Left hindlimb (tissue), 1 donor: Measurements from ENCODE around the gene TRIM28.
"Not testable (repeated sequence)": the region's sequence is repeated elsewhere in the genome, so short reads cannot be mapped to it uniquely, and the experiment has no call there.

Source experiments
- DNase-seq: peaks from one replicate; pipeline ENCODE4 v3.0.0-alpha.2; 2018

TRIM28 gene

GRCh38 chr19:58519355-58520256 lies 24.3 kb upstream of the TRIM28 start, which contains the start of gene ZBTB45:
ZBTB45 (minus strand) TSS chr19:58519810; CDS start chr19:58517673, 2,137 bp downstream.
- DNase-seq = peak; percentile 97

GRCh38 chr19:58520257-58520599 lies 23.6 kb upstream of the TRIM28 start:
- no peak for DNase-seq

GRCh38 chr19:58521651-58522050 lies 22.2 kb upstream of the TRIM28 start:
- no peak for DNase-seq

GRCh38 chr19:58522709-58523108 lies 21.2 kb upstream of the TRIM28 start:
- no peak for DNase-seq

GRCh38 chr19:58529405-58529804 lies 14.5 kb upstream of the TRIM28 start:
- no peak for DNase-seq

- DNase-seq = no peak
These were observed 12.6 kb upstream of the TRIM28 start for GRCh38 chr19:58531034-58531840.

GRCh38 chr19:58535857-58536256 lies 8.0 kb upstream of the TRIM28 start:
- DNase-seq = no peak

GRCh38 chr19:58536852-58537798 lies 6.7 kb upstream of the TRIM28 start:
- no peak for DNase-seq

GRCh38 chr19:58538257-58539168 lies 5.4 kb upstream of the TRIM28 start:
- peak; percentile 79 for DNase-seq

GRCh38 chr19:58539169-58539559 lies 4.7 kb upstream of the TRIM28 start:
- not testable (repeated sequence) for DNase-seq

GRCh38 chr19:58542641-58543372 lies 1.1 kb upstream of the TRIM28 start:
- not testable (repeated sequence) for DNase-seq

GRCh38 chr19:58544591-58545285 lies 874 bp downstream of the TRIM28 start:
- DNase-seq = no peak

GRCh38 chr19:58545286-58546018 lies 1.6 kb downstream of the TRIM28 start:
- DNase-seq = peak; percentile 42

- no peak for DNase-seq
These were observed 2.2 kb downstream of the TRIM28 start for GRCh38 chr19:58546019-58546530.

GRCh38 chr19:58547323-58548312 lies 3.8 kb downstream of the TRIM28 start:
- DNase-seq = no peak

- no peak for DNase-seq
These were observed 5.2 kb downstream of the TRIM28 start for GRCh38 chr19:58548859-58549663.
